Stomach smooth muscle (tissue), 2 donors: Measurements from ENCODE around the gene HBD.

Experiments used
- H3K27ac ChIP-seq: one replicate; pipeline ENCODE4 v1.7.0; 2013; ENCODE audit warnings: mild to moderate bottlenecking, low read length, inconsistent platforms
- H3K27me3 ChIP-seq, 2 donors: one replicate each; pipeline ENCODE4 v1.7.0; 2013; ENCODE audit warnings: low read length in 2 of 2; ENCODE audit not compliant: insufficient read depth in 2 of 2, control insufficient read depth in 1 of 2
- H3K36me3 ChIP-seq, 2 donors: one replicate each; pipeline ENCODE4 v1.7.0; 2013; ENCODE audit warnings: low read length in 2 of 2; ENCODE audit not compliant: control insufficient read depth in 2 of 2, insufficient read depth in 2 of 2
- H3K4me1 ChIP-seq: one replicate; pipeline ENCODE4 v1.7.0; 2013; ENCODE audit warnings: low read length; ENCODE audit not compliant: control insufficient read depth, insufficient read depth
- H3K4me3 ChIP-seq, 2 donors: one replicate each; pipeline ENCODE4 v1.7.0; 2013; ENCODE audit warnings: low read length in 2 of 2
- H3K9ac ChIP-seq, 2 donors: one replicate each; pipeline ENCODE4 v1.7.0; 2013; ENCODE audit warnings: low read length in 2 of 2, mild to moderate bottlenecking in 1 of 2
- H3K9me3 ChIP-seq, 2 donors: one replicate each; pipeline ENCODE4 v1.7.0; 2013; ENCODE audit warnings: low read length in 2 of 2; ENCODE audit not compliant: control insufficient read depth in 2 of 2
- donor health status: healthy.
- donor health status: Pancreatic carcinoma.

HBD gene

GRCh38 chr11:5223146-5223545 lies 11.1 kb downstream of the HBD start:
- no peaks in the 10 kb centered on the region for H3K4me1 ChIP-seq
- no peak overlapping the region for H3K9ac ChIP-seq
- H3K4me3 ChIP-seq, result no peak overlapping the region
- no peaks in the 10 kb centered on the region for H3K9me3 ChIP-seq
- H3K36me3 ChIP-seq, result no peaks in the 10 kb centered on the region
- no peak overlapping the region for H3K27ac ChIP-seq
- H3K27me3 ChIP-seq, result no peaks in the 10 kb centered on the region

GRCh38 chr11:5210376-5210885 lies 23.9 kb downstream of the HBD start:
- H3K27me3 ChIP-seq, result no peaks in the 10 kb centered on the region
- H3K27ac ChIP-seq, result no peak overlapping the region
- H3K9me3 ChIP-seq, result peaks cover 0 to 2% of the 10 kb centered on the region in 2 donors
- no peak overlapping the region for H3K9ac ChIP-seq
- H3K4me3 ChIP-seq, result no peak overlapping the region
- H3K4me1 ChIP-seq, result no peaks in the 10 kb centered on the region
- H3K36me3 ChIP-seq, result no peaks in the 10 kb centered on the region

- H3K4me1 ChIP-seq, result no peaks in the 10 kb centered on the region
- no peak overlapping the region for H3K9ac ChIP-seq
- H3K9me3 ChIP-seq, result no peaks in the 10 kb centered on the region
- no peak overlapping the region for H3K4me3 ChIP-seq
- no peaks in the 10 kb centered on the region for H3K27me3 ChIP-seq
- no peak overlapping the region for H3K27ac ChIP-seq
- H3K36me3 ChIP-seq, result no peaks in the 10 kb centered on the region
These were observed 29.5 kb downstream of the HBD start for GRCh38 chr11:5204787-5205186.

GRCh38 chr11:5203366-5203765 lies 30.9 kb downstream of the HBD start:
- Histone ChIP-seq H3K36me3 (no peaks in the 10 kb centered on the region), H3K9me3 (no peaks in the 10 kb centered on the region), H3K27ac (no peak overlapping the region), H3K9ac (no peak overlapping the region), H3K4me3 (no peak overlapping the region), H3K27me3 (no peaks in the 10 kb centered on the region), H3K4me1 (no peaks in the 10 kb centered on the region)

GRCh38 chr11:5200582-5200981 lies 33.7 kb downstream of the HBD start, which contains the start of gene OR51V1:
TSS of gene OR51V1 (minus strand) at chr11:5200682. CDS start at chr11:5200682, 0 bp downstream.
- H3K4me1 ChIP-seq, result no peaks in the 10 kb centered on the region
- H3K27me3 ChIP-seq, result no peaks in the 10 kb centered on the region

GRCh38 chr11:5198285-5198684 lies 36.0 kb downstream of the HBD start:
- Histone ChIP-seq H3K36me3 (no peaks in the 10 kb centered on the region), H3K27me3 (no peaks in the 10 kb centered on the region), H3K4me1 (no peaks in the 10 kb centered on the region), H3K9me3 (no peaks in the 10 kb centered on the region), H3K27ac (no peak overlapping the region), H3K4me3 (no peak overlapping the region), H3K9ac (no peak overlapping the region)

More at GRCh38 chr11:5200582-5200981, 33.7 kb downstream of the HBD start, which contains the start of gene OR51V1:
- Histone ChIP-seq H3K27ac (no peak within 1 kb of the TSS), H3K9me3 (no peaks in the 10 kb centered on the region), H3K9ac (no peak within 1 kb of the TSS), H3K4me3 (no peak within 1 kb of the TSS), H3K36me3 (no peaks in the 10 kb centered on the region)

GRCh38 chr11:5197536-5197935 lies 36.7 kb downstream of the HBD start:
- no peak overlapping the region for H3K27ac ChIP-seq
- H3K4me3 ChIP-seq, result no peak overlapping the region
- no peak overlapping the region for H3K9ac ChIP-seq
- H3K9me3 ChIP-seq, result no peaks in the 10 kb centered on the region
- no peaks in the 10 kb centered on the region for H3K27me3 ChIP-seq
- H3K4me1 ChIP-seq, result no peaks in the 10 kb centered on the region
- H3K36me3 ChIP-seq, result no peaks in the 10 kb centered on the region

- H3K36me3 ChIP-seq, result no peaks in the 10 kb centered on the region
- H3K9ac ChIP-seq, result no peak overlapping the region
- no peaks in the 10 kb centered on the region for H3K9me3 ChIP-seq
- H3K27me3 ChIP-seq, result no peaks in the 10 kb centered on the region
- H3K4me3 ChIP-seq, result no peak overlapping the region
- no peaks in the 10 kb centered on the region for H3K4me1 ChIP-seq
- no peak overlapping the region for H3K27ac ChIP-seq
These were observed 37.6 kb downstream of the HBD start for GRCh38 chr11:5196731-5197130.

GRCh38 chr11:5196067-5196466 lies 38.2 kb downstream of the HBD start:
- H3K36me3 ChIP-seq, result no peaks in the 10 kb centered on the region
- no peaks in the 10 kb centered on the region for H3K9me3 ChIP-seq
- H3K27ac ChIP-seq, result no peak overlapping the region
- no peak overlapping the region for H3K4me3 ChIP-seq
- no peaks in the 10 kb centered on the region for H3K4me1 ChIP-seq
- H3K9ac ChIP-seq, result no peak overlapping the region
- H3K27me3 ChIP-seq, result no peaks in the 10 kb centered on the region

- Histone ChIP-seq H3K4me3 (no peak overlapping the region), H3K27ac (no peak overlapping the region), H3K9me3 (no peaks in the 10 kb centered on the region), H3K36me3 (no peaks in the 10 kb centered on the region), H3K27me3 (no peaks in the 10 kb centered on the region), H3K4me1 (no peaks in the 10 kb centered on the region), H3K9ac (no peak overlapping the region)
These were observed 41.5 kb downstream of the HBD start for GRCh38 chr11:5192738-5193137.

GRCh38 chr11:5188201-5188600 lies 46.1 kb downstream of the HBD start:
- no peaks in the 10 kb centered on the region for H3K27me3 ChIP-seq
- H3K36me3 ChIP-seq, result no peaks in the 10 kb centered on the region
- no peak overlapping the region for H3K4me3 ChIP-seq
- H3K27ac ChIP-seq, result no peak overlapping the region
- no peaks in the 10 kb centered on the region for H3K9me3 ChIP-seq
- no peaks in the 10 kb centered on the region for H3K4me1 ChIP-seq
- H3K9ac ChIP-seq, result no peak overlapping the region
